Hindlimb muscle (tissue), 1 donor: Measurements from ENCODE around the gene TMED8. TPM values are rescaled to one million over a fixed set of nuclear protein-coding genes. Genes with fewer than 3 reads are reported as not detected.
A peak's percentile ranks its signal among the peaks of the same experiment; 100 is the strongest.
"Not testable (repeated sequence)": the region's sequence is repeated elsewhere in the genome, so short reads cannot be mapped to it uniquely, and the experiment has no call there.

Experiments used
- DNase-seq: peaks from one replicate; pipeline ENCODE4 v3.0.0-alpha.2; 2013
- polyA plus RNA-seq: library from polyadenylated mRNA; unstranded; fragments of 120-200 nt; gene quantifications from one replicate; pipeline ENCODE4 v1.2.1, GENCODE V29; 2013; ENCODE audit not compliant: insufficient read length

TMED8 gene
- polyA plus RNA-seq, 1 donor, result 5.4 TPM

GRCh38 chr14:77320238-77320935 is 56.5 kb downstream of the TMED8 start, which contains the start of gene POMT2:
TSS of gene POMT2 (minus strand) at chr14:77320883. CDS start at chr14:77320681, 202 bp downstream.
- peak; percentile 91 for DNase-seq

GRCh38 chr14:77319422-77319821 is 57.5 kb downstream of the TMED8 start:
- no peak for DNase-seq

GRCh38 chr14:77318756-77319155 is 58.1 kb downstream of the TMED8 start:
- not testable (repeated sequence) for DNase-seq

GRCh38 chr14:77318006-77318553 is 58.8 kb downstream of the TMED8 start:
- DNase-seq, result no peak

GRCh38 chr14:77316872-77317301 is 60.0 kb downstream of the TMED8 start:
- no peak for DNase-seq

- no peak for DNase-seq
Observed at GRCh38 chr14:77316195-77316505, 60.7 kb downstream of the TMED8 start.

GRCh38 chr14:77314539-77315457 is 62.1 kb downstream of the TMED8 start:
- DNase-seq, result no peak

GRCh38 chr14:77314043-77314442 is 62.9 kb downstream of the TMED8 start:
- DNase-seq, result no peak

- no peak for DNase-seq
Observed at GRCh38 chr14:77313371-77313770, 63.5 kb downstream of the TMED8 start.

- DNase-seq, result no peak
Observed at GRCh38 chr14:77311217-77311616, 65.7 kb downstream of the TMED8 start.

- no peak for DNase-seq
Observed at GRCh38 chr14:77310026-77310425, 66.9 kb downstream of the TMED8 start.

- DNase-seq, result no peak
Observed at GRCh38 chr14:77309131-77309530, 67.8 kb downstream of the TMED8 start.

GRCh38 chr14:77306851-77307496 is 69.9 kb downstream of the TMED8 start:
- no peak for DNase-seq

GRCh38 chr14:77306416-77306815 is 70.5 kb downstream of the TMED8 start:
- DNase-seq, result no peak

- DNase-seq, result no peak
Observed at GRCh38 chr14:77305696-77306095, 71.2 kb downstream of the TMED8 start.

- DNase-seq, result no peak
Observed at GRCh38 chr14:77303417-77304156, 73.3 kb downstream of the TMED8 start.

GRCh38 chr14:77302926-77303325 is 74.0 kb downstream of the TMED8 start:
- no peak for DNase-seq

GRCh38 chr14:77301103-77301502 is 75.8 kb downstream of the TMED8 start:
- peak; percentile 80 for DNase-seq

GRCh38 chr14:77299771-77300170 is 77.1 kb downstream of the TMED8 start:
- DNase-seq, result no peak

GRCh38 chr14:77296906-77297305 is 80.0 kb downstream of the TMED8 start:
- DNase-seq, result no peak

GRCh38 chr14:77296155-77296554 is 80.7 kb downstream of the TMED8 start:
- DNase-seq, result no peak

GRCh38 chr14:77290705-77291104 is 86.2 kb downstream of the TMED8 start:
- DNase-seq, result no peak
